Measurements from ENCODE around the gene PTPN6.
A peak's percentile ranks its signal among the peaks of the same experiment; 100 is the strongest.

Gene PTPN6

DNA sequence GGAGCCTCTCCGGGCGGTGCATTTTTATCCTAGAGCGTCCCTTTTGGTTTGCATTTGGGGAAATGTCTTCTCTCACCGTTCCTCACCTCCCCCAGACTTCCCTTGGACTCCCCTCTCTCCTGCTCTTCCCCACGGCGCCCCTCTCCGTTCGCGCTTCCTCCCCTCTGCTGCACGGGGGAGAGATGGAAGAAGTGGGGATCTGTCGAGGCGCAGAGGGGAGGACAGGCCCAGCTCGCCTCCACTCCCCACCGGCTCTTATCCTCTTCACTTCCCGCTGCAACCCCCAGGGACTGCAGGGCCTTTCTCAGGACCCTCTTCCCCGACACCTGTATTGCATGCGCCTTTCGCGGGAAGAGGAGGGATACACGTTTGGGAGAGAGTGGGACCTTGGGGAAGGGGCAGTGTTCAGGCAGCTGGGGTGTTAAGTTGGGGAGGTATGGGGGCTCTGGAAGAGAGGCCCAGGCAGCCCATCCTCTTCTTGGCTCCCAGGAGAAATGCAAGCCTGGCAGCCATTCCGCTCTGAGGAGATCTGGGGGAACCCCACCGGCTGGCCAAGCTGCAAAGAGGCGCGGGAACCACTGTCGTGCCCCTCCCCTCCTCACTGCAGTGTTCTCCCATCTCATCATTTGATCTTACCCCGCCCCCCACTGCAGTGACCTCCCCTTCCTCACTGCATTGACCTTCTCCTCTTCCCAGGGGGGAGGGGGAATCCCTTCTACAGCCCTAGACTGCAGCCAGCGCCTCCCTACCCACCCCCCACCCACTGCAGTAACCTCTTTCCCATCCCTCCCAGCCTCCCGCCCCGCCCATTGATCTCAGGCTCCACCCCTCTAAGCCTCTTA is 36.0 kb upstream of the PTPN6 start:
- peak overlapping the region; percentile 52 for H3K9ac ChIP-seq (ENCODE audit: low read length)
- H3K36me3 ChIP-seq (ENCODE audit: control insufficient read depth, low read depth, low read length): peaks cover 27% of the 10 kb centered on the region
- H3K4me1 ChIP-seq (ENCODE audit: control insufficient read depth, low read depth, low read length): peaks cover 7% of the 10 kb centered on the region
- no peak overlapping the region for H3K27ac ChIP-seq (ENCODE audit: low read length)
- no peaks in the 10 kb centered on the region for H3K9me3 ChIP-seq (ENCODE audit: control insufficient read depth, low read depth, low read length)
- no peaks in the 10 kb centered on the region for H3K27me3 ChIP-seq (ENCODE audit: control insufficient read depth, insufficient read depth, low read length)
- peak overlapping the region; percentile 83 for H3K4me3 ChIP-seq (ENCODE audit: low read length)

DNA sequence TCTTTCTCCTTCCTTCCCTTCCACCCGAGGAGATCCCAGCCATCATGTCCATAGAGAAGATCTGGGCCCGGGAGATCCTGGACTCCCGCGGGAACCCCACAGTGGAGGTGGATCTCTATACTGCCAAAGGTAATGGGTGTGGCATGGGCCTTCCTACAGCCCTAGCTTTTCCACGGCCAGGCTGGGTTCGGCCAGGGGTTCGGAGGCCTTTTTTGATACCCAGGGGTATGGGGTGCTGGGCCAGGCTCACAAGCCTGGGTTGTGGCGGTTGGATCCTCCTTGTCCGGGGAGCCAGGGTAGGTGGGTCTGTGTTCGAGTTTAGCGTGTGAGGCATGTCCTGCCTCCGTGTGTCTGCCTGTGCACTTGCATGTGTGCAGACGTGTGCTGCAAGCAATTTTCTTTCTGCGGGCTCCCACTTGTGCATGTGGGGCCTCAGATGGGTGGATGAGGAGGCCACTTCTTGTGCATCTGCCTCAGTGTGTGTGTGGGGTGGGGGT is 35.3 kb upstream of the PTPN6 start:
- H3K9me3 ChIP-seq (ENCODE audit: control insufficient read depth, low read depth, low read length): no peaks in the 10 kb centered on the region
- peak overlapping the region; percentile 83 for H3K4me3 ChIP-seq (ENCODE audit: low read length)
- no peak overlapping the region for H3K9ac ChIP-seq (ENCODE audit: low read length)
- H3K36me3 ChIP-seq (ENCODE audit: control insufficient read depth, low read depth, low read length): peaks cover 27% of the 10 kb centered on the region
- no peak overlapping the region for H3K27ac ChIP-seq (ENCODE audit: low read length)
- no peaks in the 10 kb centered on the region for H3K27me3 ChIP-seq (ENCODE audit: control insufficient read depth, insufficient read depth, low read length)
- H3K4me1 ChIP-seq (ENCODE audit: control insufficient read depth, low read depth, low read length): peaks cover 7% of the 10 kb centered on the region

GRCh38 chr12:6916426-6917200 is 34.5 kb upstream of the PTPN6 start:
- H3K9me3 ChIP-seq (ENCODE audit: control insufficient read depth, low read depth, low read length): no peaks in the 10 kb centered on the region
- H3K27me3 ChIP-seq (ENCODE audit: control insufficient read depth, insufficient read depth, low read length): no peaks in the 10 kb centered on the region
- H3K4me1 ChIP-seq (ENCODE audit: control insufficient read depth, low read depth, low read length): peaks cover 7% of the 10 kb centered on the region
- H3K36me3 ChIP-seq (ENCODE audit: control insufficient read depth, low read depth, low read length): peaks cover 32% of the 10 kb centered on the region
- no peak overlapping the region for H3K4me3 ChIP-seq (ENCODE audit: low read length)
- H3K9ac ChIP-seq (ENCODE audit: low read length): no peak overlapping the region
- no peak overlapping the region for H3K27ac ChIP-seq (ENCODE audit: low read length)

DNA sequence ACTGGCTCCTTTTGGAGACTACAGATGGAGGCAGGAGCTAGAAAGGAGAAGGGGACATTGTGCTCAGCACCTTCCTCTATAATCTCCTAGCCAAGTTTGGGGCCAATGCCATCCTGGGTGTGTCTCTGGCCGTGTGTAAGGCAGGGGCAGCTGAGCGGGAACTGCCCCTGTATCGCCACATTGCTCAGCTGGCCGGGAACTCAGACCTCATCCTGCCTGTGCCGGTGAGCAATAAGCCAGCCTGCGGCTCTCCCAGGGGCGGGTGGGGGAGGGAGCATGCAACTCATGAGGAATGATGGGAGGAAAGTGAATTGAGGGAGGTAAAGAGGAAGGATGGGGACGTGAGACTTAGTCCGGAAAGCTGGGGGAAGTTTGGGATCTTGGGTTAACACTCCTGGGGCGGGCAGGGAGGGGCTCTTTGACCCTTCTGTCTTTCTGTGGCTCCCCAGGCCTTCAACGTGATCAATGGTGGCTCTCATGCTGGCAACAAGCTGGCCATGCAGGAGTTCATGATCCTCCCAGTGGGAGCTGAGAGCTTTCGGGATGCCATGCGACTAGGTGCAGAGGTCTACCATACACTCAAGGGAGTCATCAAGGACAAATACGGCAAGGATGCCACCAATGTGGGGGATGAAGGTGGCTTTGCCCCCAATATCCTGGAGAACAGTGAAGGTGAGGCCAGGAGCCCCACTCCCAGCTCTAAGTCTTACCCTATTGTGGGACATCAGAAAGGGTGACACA is 33.5 kb upstream of the PTPN6 start:
- Histone ChIP-seq H3K4me1 (ENCODE audit: control insufficient read depth, low read depth, low read length) (peaks cover 7% of the 10 kb centered on the region), H3K4me3 (ENCODE audit: low read length) (no peak overlapping the region), H3K27me3 (ENCODE audit: control insufficient read depth, insufficient read depth, low read length) (no peaks in the 10 kb centered on the region), H3K9me3 (ENCODE audit: control insufficient read depth, low read depth, low read length) (no peaks in the 10 kb centered on the region), H3K27ac (ENCODE audit: low read length) (no peak overlapping the region), H3K9ac (ENCODE audit: low read length) (no peak overlapping the region), H3K36me3 (ENCODE audit: control insufficient read depth, low read depth, low read length) (peaks cover 43% of the 10 kb centered on the region)

GRCh38 chr12:6919588-6919987 is 31.6 kb upstream of the PTPN6 start:
- Histone ChIP-seq H3K27me3 (ENCODE audit: control insufficient read depth, insufficient read depth, low read length) (no peaks in the 10 kb centered on the region), H3K4me1 (ENCODE audit: control insufficient read depth, low read depth, low read length) (peaks cover 5% of the 10 kb centered on the region), H3K9ac (ENCODE audit: low read length) (no peak overlapping the region), H3K36me3 (ENCODE audit: control insufficient read depth, low read depth, low read length) (peaks cover 46% of the 10 kb centered on the region), H3K9me3 (ENCODE audit: control insufficient read depth, low read depth, low read length) (no peaks in the 10 kb centered on the region), H3K27ac (ENCODE audit: low read length) (no peak overlapping the region), H3K4me3 (ENCODE audit: low read length) (no peak overlapping the region)

DNA sequence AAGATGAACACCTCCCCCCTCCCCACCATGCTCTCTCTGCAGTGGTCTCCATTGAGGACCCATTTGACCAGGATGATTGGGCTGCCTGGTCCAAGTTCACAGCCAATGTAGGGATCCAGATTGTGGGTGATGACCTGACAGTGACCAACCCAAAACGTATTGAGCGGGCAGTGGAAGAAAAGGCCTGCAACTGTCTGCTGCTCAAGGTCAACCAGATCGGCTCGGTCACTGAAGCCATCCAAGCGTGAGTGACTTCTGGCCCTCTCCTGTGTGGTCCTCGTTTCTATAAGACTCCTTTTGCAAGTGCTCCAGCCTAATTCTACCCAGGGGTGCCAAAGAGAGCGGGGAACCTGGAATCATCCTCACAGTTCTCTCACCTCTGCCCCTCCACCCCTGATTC is 29.6 kb upstream of the PTPN6 start:
- Histone ChIP-seq H3K4me1 (ENCODE audit: control insufficient read depth, low read depth, low read length) (peaks cover 22% of the 10 kb centered on the region), H3K4me3 (ENCODE audit: low read length) (no peak overlapping the region), H3K9ac (ENCODE audit: low read length) (no peak overlapping the region), H3K27me3 (ENCODE audit: control insufficient read depth, insufficient read depth, low read length) (no peaks in the 10 kb centered on the region), H3K9me3 (ENCODE audit: control insufficient read depth, low read depth, low read length) (no peaks in the 10 kb centered on the region), H3K27ac (ENCODE audit: low read length) (no peak overlapping the region), H3K36me3 (ENCODE audit: control insufficient read depth, low read depth, low read length) (peaks cover 42% of the 10 kb centered on the region)

DNA sequence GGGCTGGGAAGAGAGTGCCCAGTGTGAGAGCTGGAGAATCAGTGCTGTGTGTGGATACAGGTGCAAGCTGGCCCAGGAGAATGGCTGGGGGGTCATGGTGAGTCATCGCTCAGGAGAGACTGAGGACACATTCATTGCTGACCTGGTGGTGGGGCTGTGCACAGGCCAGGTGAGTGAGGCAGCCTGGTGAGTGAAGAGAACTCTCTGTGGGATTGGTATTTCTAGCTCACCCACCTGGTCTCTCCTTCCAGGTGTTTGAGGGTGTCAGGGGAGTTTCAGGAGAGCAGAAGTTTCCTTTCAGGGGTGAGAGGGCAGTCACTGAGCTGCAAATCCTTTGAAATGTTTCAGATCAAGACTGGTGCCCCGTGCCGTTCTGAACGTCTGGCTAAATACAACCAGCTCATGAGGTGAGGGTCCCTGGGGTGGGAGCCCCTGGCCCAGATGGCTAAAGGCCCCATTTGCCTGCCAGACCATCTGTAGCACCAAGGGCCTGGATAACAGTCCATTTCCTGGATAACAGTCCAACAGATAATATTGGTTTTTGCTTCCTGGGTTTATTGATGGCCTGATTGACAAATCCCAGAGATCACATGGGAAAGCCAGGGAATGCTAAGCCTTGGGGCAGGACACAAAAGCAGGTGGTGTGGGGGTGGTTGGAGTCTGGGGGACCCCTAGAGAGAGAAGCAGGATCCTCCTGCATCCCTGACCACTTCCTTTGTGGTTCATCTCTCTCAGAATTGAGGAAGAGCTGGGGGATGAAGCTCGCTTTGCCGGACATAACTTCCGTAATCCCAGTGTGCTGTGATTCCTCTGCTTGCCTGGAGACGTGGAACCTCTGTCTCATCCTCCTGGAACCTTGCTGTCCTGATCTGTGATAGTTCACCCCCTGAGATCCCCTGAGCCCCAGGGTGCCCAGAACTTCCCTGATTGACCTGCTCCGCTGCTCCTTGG is 28.9 kb upstream of the PTPN6 start:
- no peaks in the 10 kb centered on the region for H3K27me3 ChIP-seq (ENCODE audit: control insufficient read depth, insufficient read depth, low read length)
- H3K9me3 ChIP-seq (ENCODE audit: control insufficient read depth, low read depth, low read length): no peaks in the 10 kb centered on the region
- peaks cover 29% of the 10 kb centered on the region for H3K4me1 ChIP-seq (ENCODE audit: control insufficient read depth, low read depth, low read length)
- no peak overlapping the region for H3K4me3 ChIP-seq (ENCODE audit: low read length)
- no peak overlapping the region for H3K9ac ChIP-seq (ENCODE audit: low read length)
- no peak overlapping the region for H3K27ac ChIP-seq (ENCODE audit: low read length)
- H3K36me3 ChIP-seq (ENCODE audit: control insufficient read depth, low read depth, low read length): peaks cover 39% of the 10 kb centered on the region

DNA sequence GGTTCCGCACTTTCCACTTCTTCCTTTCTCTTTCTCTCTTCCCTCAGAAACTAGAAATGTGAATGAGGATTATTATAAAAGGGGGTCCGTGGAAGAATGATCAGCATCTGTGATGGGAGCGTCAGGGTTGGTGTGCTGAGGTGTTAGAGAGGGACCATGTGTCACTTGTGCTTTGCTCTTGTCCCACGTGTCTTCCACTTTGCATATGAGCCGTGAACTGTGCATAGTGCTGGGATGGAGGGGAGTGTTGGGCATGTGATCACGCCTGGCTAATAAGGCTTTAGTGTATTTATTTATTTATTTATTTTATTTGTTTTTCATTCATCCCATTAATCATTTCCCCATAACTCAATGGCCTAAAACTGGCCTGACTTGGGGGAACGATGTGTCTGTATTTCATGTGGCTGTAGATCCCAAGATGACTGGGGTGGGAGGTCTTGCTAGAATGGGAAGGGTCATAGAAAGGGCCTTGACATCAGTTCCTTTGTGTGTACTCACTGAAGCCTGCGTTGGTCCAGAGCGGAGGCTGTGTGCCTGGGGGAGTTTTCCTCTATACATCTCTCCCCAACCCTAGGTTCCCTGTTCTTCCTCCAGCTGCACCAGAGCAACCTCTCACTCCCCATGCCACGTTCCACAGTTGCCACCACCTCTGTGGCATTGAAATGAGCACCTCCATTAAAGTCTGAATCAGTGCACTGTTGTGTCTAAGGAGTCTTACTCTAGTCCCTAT is 28.0 kb upstream of the PTPN6 start:
- Histone ChIP-seq H3K36me3 (ENCODE audit: control insufficient read depth, low read depth, low read length) (peaks cover 33% of the 10 kb centered on the region), H3K27me3 (ENCODE audit: control insufficient read depth, insufficient read depth, low read length) (no peaks in the 10 kb centered on the region), H3K27ac (ENCODE audit: low read length) (no peak overlapping the region), H3K9me3 (ENCODE audit: control insufficient read depth, low read depth, low read length) (no peaks in the 10 kb centered on the region), H3K9ac (ENCODE audit: low read length) (no peak overlapping the region), H3K4me3 (ENCODE audit: low read length) (no peak overlapping the region), H3K4me1 (ENCODE audit: control insufficient read depth, low read depth, low read length) (peaks cover 29% of the 10 kb centered on the region)

- peaks cover 32% of the 10 kb centered on the region for H3K36me3 ChIP-seq (ENCODE audit: control insufficient read depth, low read depth, low read length)
- H3K27me3 ChIP-seq (ENCODE audit: control insufficient read depth, insufficient read depth, low read length): no peaks in the 10 kb centered on the region
- no peak overlapping the region for H3K27ac ChIP-seq (ENCODE audit: low read length)
- no peaks in the 10 kb centered on the region for H3K9me3 ChIP-seq (ENCODE audit: control insufficient read depth, low read depth, low read length)
- no peak overlapping the region for H3K9ac ChIP-seq (ENCODE audit: low read length)
- H3K4me3 ChIP-seq (ENCODE audit: low read length): no peak overlapping the region
- peaks cover 29% of the 10 kb centered on the region for H3K4me1 ChIP-seq (ENCODE audit: control insufficient read depth, low read depth, low read length)
Measured at GRCh38 chr12:6923851-6924250, 27.3 kb upstream of the PTPN6 start.

DNA sequence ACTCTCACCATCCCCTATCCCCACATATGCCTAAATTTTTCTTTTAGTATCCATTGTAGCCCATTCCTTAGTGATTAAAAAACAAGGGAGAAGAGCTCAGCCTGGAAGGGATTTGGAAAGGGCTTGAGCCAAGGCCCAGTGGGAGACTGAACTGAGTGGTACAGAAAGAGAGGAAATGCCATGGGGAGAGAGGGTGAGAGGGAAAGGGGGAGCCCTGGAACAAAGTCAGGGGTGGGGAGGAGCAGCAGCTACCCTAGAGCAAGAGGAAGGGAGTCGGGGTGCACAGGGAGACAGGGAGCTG is 26.0 kb upstream of the PTPN6 start:
- H3K27ac ChIP-seq (ENCODE audit: low read length): peak overlapping the region; percentile 81

More for the DNA sequence above, 26.0 kb upstream of the PTPN6 start:
- Histone ChIP-seq H3K4me3 (ENCODE audit: low read length) (peak overlapping the region; percentile 73), H3K4me1 (ENCODE audit: control insufficient read depth, low read depth, low read length) (peaks cover 39% of the 10 kb centered on the region), H3K27me3 (ENCODE audit: control insufficient read depth, insufficient read depth, low read length) (no peaks in the 10 kb centered on the region), H3K9me3 (ENCODE audit: control insufficient read depth, low read depth, low read length) (no peaks in the 10 kb centered on the region), H3K36me3 (ENCODE audit: control insufficient read depth, low read depth, low read length) (peaks cover 19% of the 10 kb centered on the region), H3K9ac (ENCODE audit: low read length) (peak overlapping the region; percentile 74)
